C4-2B (cell line): ENCODE measurements around the gene MUC5B.
"Not testable (repeated sequence)": the region's sequence is repeated elsewhere in the genome, so short reads cannot be mapped to it uniquely, and the experiment has no call there.

Experiments
- CTCF ChIP-seq: fragments of 450-650 bp; conservative IDR thresholded peaks from 2 replicates; pipeline ENCODE4 v1.5.1; 2017; ENCODE audit warnings: mild to moderate bottlenecking
- ZFX ChIP-seq: fragments of 450-650 bp; IDR thresholded peaks from 2 replicates; pipeline ENCODE4 v1.6.1; 2017

GRCh38 chr11:1264444-1264843 lies 41.6 kb downstream of the MUC5B start:
- TF ChIP-seq CTCF, ZFX: not testable (repeated sequence)
